Measurements from ENCODE around the gene PKHD1. TPM values are rescaled to one million over a fixed set of nuclear protein-coding genes. Genes with fewer than 3 reads are reported as not detected.

The PKHD1 gene
- total and polyA plus RNA-seq, 2 of the 8 experiments (the other 6 are each of a cell fraction or from before 2014, with no cell fraction given) = 0.06 to 0.09 TPM

GRCh38 chr6:52019092-52019491, 68.3 kb downstream of the PKHD1 start:
- Histone ChIP-seq H3K36me3 (ENCODE audit: control insufficient read depth in 2 of 4, insufficient read depth in 4 of 4, low read length in 3 of 4) (no peaks in the 10 kb centered on the region), H4K20me1 (replicated peaks in 1 of 2; ENCODE audit: control insufficient read depth in 1 of 2, insufficient read depth in 2 of 2, low read length in 2 of 2) (no peaks in the 10 kb centered on the region), H2BK5ac (ENCODE audit: low read depth, low read length) (no peak overlapping the region), H3K27me3 (replicated peaks in 1 of 4; ENCODE audit: control insufficient read depth in 3 of 4, extremely low read depth in 1 of 4, insufficient read depth in 3 of 4, low read length in 3 of 4) (no peaks in the 10 kb centered on the region), H4K91ac (replicated peaks; ENCODE audit: insufficient read length, low read length) (no peak overlapping the region), H3K56ac (replicated peaks; ENCODE audit: insufficient read length, low read depth, low read length) (no peak overlapping the region), H2AK5ac (ENCODE audit: low read depth, low read length) (no peak overlapping the region), H3K4me3 (ENCODE audit: extremely low read depth in 1 of 4, insufficient read depth in 2 of 4, low read depth in 3 of 4, low read length in 4 of 4) (no peak overlapping the region), H3K79me1 (ENCODE audit: low read depth, low read length) (no peaks in the 10 kb centered on the region), H3K23ac (ENCODE audit: insufficient read length) (no peak overlapping the region), H3K18ac (ENCODE audit: extremely low read depth, low read length) (no peak overlapping the region), H2BK15ac (ENCODE audit: low read length) (no peak overlapping the region), H3K9me3 (ENCODE audit: insufficient read depth in 2 of 2, low read depth in 1 of 2, low read length in 1 of 2) (no peaks in the 10 kb centered on the region), H2BK12ac (ENCODE audit: low read depth, low read length) (no peak overlapping the region), H3K14ac (ENCODE audit: insufficient read length) (no peak overlapping the region), H3K79me2 (ENCODE audit: control insufficient read depth in 1 of 2, insufficient read depth in 2 of 2, low read length in 2 of 2) (no peaks in the 10 kb centered on the region), H2BK120ac (replicated peaks; ENCODE audit: low read depth, low read length) (no peak overlapping the region), H3K4ac (replicated peaks; ENCODE audit: insufficient read length, low read depth, low read length) (no peak overlapping the region), H2BK20ac (ENCODE audit: low read length) (no peak overlapping the region), H3K4me1 (replicated peaks in 1 of 4; ENCODE audit: control insufficient read depth in 3 of 4, insufficient read depth in 4 of 4, low read length in 3 of 4) (peaks cover 0 to 6% (median 1%) of the 10 kb centered on the region in 4 experiments; a peak in 2 of 7 replicates), H3K9ac (replicated peaks in 1 of 4; ENCODE audit: extremely low read depth in 1 of 4, low read depth in 3 of 4, low read length in 3 of 4) (no peak overlapping the region), H4K8ac (ENCODE audit: extremely low read depth, insufficient read depth, low read length) (no peak overlapping the region), H4K5ac (ENCODE audit: insufficient read length, low read depth, low read length) (no peak overlapping the region), H3K27ac (ENCODE audit: low read depth, low read length) (no peak overlapping the region), H2AFZ (ENCODE audit: low read length) (no peak overlapping the region), H3K23me2 (ENCODE audit: low read depth, low read length) (peaks cover 5% of the 10 kb centered on the region; the same call in 1 of the 2 replicates), H3K4me2 (ENCODE audit: insufficient read depth in 1 of 2, low read depth in 2 of 2, low read length in 2 of 2) (no peak overlapping the region)
- DNase-seq (ENCODE audit: low read depth in 1 of 2, low spot score in 2 of 2) (no peak), FAIRE-seq (no peak)
- POLR2A ChIA-PET (ENCODE audit: partially characterized antibody) = no interaction called here
- 93% methylated on average over 3 of the region's 3 CpGs; no CpG with 5 or more reads in 1 of the 2 experiments for WGBS, 2 experiments (ENCODE audit: extremely low coverage in 1 of 2, insufficient coverage in 1 of 2, insufficient read length in 1 of 2, insufficient replicate concordance in 2 of 2, low coverage in 1 of 2, low lambda C conversion rate in 2 of 2, missing lambda C conversion rate in 1 of 2)
- CTCF ChIA-PET (ENCODE audit: partially characterized antibody) = interaction anchor here (0.6 to 4.4 kb wide), 8 partner anchors 9 to 171 kb away, joined by 3 to 30 read pairs (median 4); no protein-coding TSS in a partner anchor
- TF ChIP-seq NANOG (IDR thresholded peaks at IDR 0.05; ENCODE audit: insufficient read depth, low read depth, low read length, poor library complexity, severe bottlenecking) (no peak), TEAD4 (IDR thresholded peaks at IDR 0.05; ENCODE audit: low read depth, low read length) (no peak), EZH2 (IDR thresholded peaks at IDR 0.05; ENCODE audit: low read depth, low read length, severe bottlenecking) (no peak), BRCA1 (IDR thresholded peaks at IDR 0.05; ENCODE audit: low read depth, low read length) (no peak), RAD21 (IDR thresholded peaks at IDR 0.05 in 1 of 2, conservative IDR thresholded peaks at IDR 0.05 in 1 of 2; ENCODE audit: low read depth in 2 of 2, low read length in 2 of 2) (no peak), TAF1 (IDR thresholded peaks at IDR 0.05; ENCODE audit: low read depth, low read length) (no peak), RXRA (IDR thresholded peaks at IDR 0.05; ENCODE audit: insufficient read depth, low read depth, low read length) (no peak), HDAC2 (IDR thresholded peaks at IDR 0.05; ENCODE audit: borderline replicate concordance in 1 of 2, low read depth in 2 of 2, low read length in 2 of 2) (no peak), SP2 (IDR thresholded peaks at IDR 0.05; ENCODE audit: low read length) (no peak), SIN3A (conservative IDR thresholded peaks at IDR 0.05 in 1 of 2, IDR thresholded peaks at IDR 0.05 in 1 of 2; ENCODE audit: low read depth in 1 of 2, low read length in 2 of 2) (no peak), NRF1 (IDR thresholded peaks at IDR 0.05; ENCODE audit: low read depth, low read length) (no peak), CHD1 (IDR thresholded peaks at IDR 0.05; ENCODE audit: low read depth, low read length) (no peak), SAP30 (IDR thresholded peaks at IDR 0.05; ENCODE audit: insufficient read depth, insufficient replicate concordance, low read length) (no peak), MAFK (IDR thresholded peaks at IDR 0.05; ENCODE audit: low read depth, low read length) (no peak)

Measured in H1 (cell line).